ENCODE measurements around the gene DEPP1.
A peak's percentile ranks its signal among the peaks of the same experiment; 100 is the strongest.

The DEPP1 gene

DNA sequence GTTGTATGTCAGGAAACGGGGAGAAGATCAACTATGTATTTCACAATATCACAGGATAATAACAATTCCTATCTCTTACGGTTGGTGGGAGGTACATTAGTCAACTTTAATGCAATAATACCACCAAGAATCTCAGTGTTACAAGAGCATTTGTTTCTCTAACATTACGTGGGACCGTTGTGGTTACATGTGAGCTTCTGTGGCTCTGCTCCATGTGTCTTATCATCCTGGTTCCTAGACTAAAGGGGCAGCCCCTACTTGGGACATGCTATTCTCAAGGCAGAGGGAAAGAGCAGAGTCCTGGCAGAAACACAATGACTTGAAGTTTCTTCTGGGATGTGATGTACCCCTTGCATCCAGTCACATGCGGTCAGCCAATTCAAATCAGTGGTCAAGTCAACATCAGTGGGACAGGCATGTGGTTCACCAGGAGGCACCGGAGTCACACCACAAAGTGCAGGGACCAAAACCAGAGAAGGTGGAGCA is 19.6 kb upstream of the DEPP1 start:
- no peak for TF ChIP-seq TEAD4 (IDR thresholded peaks at IDR 0.05)

DNA sequence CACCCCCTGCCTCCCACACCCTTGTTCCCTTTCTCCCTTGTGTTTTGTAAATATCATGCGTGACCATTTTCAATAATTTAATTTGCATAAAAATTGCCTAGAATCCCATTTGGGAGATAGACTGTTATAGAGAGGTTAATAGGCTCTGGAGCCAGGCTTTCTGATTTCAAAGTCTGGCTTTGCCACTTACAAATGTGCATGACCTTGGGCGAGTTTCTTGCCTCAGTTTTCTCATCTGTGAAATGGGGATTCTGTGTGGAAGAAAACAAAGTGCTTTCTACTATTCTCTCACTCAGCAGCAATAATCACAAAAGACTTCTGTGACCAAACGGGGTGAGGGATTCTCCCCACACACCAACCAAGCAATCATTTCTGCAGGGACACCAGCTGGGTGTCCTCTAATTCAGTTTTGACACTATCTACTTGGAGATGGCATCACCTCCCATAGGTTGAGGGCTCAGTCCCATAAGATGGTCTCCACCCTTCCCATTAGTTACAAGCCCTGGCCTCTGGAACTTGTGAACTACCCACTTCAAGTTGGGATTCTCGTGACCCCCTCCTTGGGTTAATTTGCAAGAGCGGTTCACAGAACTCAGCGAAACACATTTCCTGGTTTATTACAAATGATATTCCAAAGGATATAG is 18.6 kb upstream of the DEPP1 start:
- no peak for TF ChIP-seq CREB1 (IDR thresholded peaks at IDR 0.05; ENCODE audit: low read depth)

GRCh38 chr10:44995914-44996669 is 17.5 kb upstream of the DEPP1 start:
- TF ChIP-seq, protein P1, sequence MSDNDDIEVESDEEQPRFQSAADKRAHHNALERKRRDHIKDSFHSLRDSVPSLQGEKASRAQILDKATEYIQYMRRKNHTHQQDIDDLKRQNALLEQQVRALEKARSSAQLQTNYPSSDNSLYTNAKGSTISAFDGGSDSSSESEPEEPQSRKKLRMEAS (IDR thresholded peaks at IDR 0.05): no peak

GRCh38 chr10:44995581-44995913 is 16.9 kb upstream of the DEPP1 start:
- no peak for TF ChIP-seq CEBPB (IDR thresholded peaks at IDR 0.05)
- TF ChIP-seq, protein P2, sequence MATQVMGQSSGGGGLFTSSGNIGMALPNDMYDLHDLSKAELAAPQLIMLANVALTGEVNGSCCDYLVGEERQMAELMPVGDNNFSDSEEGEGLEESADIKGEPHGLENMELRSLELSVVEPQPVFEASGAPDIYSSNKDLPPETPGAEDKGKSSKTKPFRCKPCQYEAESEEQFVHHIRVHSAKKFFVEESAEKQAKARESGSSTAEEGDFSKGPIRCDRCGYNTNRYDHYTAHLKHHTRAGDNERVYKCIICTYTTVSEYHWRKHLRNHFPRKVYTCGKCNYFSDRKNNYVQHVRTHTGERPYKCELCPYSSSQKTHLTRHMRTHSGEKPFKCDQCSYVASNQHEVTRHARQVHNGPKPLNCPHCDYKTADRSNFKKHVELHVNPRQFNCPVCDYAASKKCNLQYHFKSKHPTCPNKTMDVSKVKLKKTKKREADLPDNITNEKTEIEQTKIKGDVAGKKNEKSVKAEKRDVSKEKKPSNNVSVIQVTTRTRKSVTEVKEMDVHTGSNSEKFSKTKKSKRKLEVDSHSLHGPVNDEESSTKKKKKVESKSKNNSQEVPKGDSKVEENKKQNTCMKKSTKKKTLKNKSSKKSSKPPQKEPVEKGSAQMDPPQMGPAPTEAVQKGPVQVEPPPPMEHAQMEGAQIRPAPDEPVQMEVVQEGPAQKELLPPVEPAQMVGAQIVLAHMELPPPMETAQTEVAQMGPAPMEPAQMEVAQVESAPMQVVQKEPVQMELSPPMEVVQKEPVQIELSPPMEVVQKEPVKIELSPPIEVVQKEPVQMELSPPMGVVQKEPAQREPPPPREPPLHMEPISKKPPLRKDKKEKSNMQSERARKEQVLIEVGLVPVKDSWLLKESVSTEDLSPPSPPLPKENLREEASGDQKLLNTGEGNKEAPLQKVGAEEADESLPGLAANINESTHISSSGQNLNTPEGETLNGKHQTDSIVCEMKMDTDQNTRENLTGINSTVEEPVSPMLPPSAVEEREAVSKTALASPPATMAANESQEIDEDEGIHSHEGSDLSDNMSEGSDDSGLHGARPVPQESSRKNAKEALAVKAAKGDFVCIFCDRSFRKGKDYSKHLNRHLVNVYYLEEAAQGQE (IDR thresholded peaks at IDR 0.05; ENCODE audit: low read depth): no peak

GRCh38 chr10:44994752-44995530 is 16.3 kb upstream of the DEPP1 start:
- TF ChIP-seq, protein P1 (IDR thresholded peaks at IDR 0.05): no peak
- TF ChIP-seq, protein P2 (IDR thresholded peaks at IDR 0.05; ENCODE audit: low read depth): no peak
- TF ChIP-seq TAF1 (IDR thresholded peaks at IDR 0.05; ENCODE audit: low read depth) (no peak), CREB1 (IDR thresholded peaks at IDR 0.05; ENCODE audit: low read depth) (no peak), TEAD4 (IDR thresholded peaks at IDR 0.05) (no peak), CEBPB (IDR thresholded peaks at IDR 0.05) (no peak), TCF12 (IDR thresholded peaks at IDR 0.05; ENCODE audit: low read depth) (no peak), RAD21 (IDR thresholded peaks at IDR 0.05; ENCODE audit: low read depth) (no peak), EGR1 (IDR thresholded peaks at IDR 0.05) (no peak)

GRCh38 chr10:44993922-44994751 is 15.5 kb upstream of the DEPP1 start:
- TF ChIP-seq RAD21 (IDR thresholded peaks at IDR 0.05; ENCODE audit: low read depth) (0 out of 2 replicates have a peak, but pooled peaks have one; percentile 1), FOXM1 (IDR thresholded peaks at IDR 0.05; ENCODE audit: borderline replicate concordance, low read depth) (no peak)

DNA sequence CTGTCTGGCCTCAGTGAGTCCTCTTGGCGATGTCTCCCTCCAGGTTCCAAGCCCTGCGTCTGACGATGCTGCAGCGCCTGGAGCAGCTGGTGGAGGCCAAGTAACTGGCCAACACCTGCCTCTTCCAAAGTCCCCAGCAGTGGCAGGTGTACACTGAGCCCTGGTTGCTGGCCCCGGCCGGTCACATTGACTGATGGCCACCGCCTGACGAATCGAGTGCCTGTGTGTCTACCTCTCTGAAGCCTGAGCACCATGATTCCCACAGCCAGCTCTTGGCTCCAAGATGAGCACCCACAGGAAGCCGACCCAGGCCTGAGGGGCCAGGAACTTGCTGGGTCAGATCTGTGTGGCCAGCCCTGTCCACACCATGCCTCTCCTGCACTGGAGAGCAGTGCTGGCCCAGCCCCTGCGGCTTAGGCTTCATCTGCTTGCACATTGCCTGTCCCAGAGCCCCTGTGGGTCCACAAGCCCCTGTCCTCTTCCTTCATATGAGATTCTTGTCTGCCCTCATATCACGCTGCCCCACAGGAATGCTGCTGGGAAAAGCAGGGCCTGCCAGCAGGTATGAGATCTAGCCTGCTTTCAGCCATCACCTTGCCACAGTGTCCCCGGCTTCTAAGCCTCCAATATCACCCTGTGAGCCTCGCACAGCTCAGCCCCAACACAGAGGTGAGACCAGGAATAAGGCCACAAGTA is 14.8 kb upstream of the DEPP1 start:
- TF ChIP-seq EGR1 (IDR thresholded peaks at IDR 0.05): no peak
- TF ChIP-seq TCF12 (IDR thresholded peaks at IDR 0.05; ENCODE audit: low read depth): no peak
- TF ChIP-seq CEBPB (IDR thresholded peaks at IDR 0.05): no peak
- no peak for TF ChIP-seq FOXM1 (IDR thresholded peaks at IDR 0.05; ENCODE audit: borderline replicate concordance, low read depth)
- TF ChIP-seq ZBTB7A (IDR thresholded peaks at IDR 0.05; ENCODE audit: low read depth): no peak
- TF ChIP-seq, protein P2 (IDR thresholded peaks at IDR 0.05; ENCODE audit: low read depth): no peak
- TF ChIP-seq, protein P1 (IDR thresholded peaks at IDR 0.05): no peak
- TF ChIP-seq TAF1 (IDR thresholded peaks at IDR 0.05; ENCODE audit: low read depth): no peak
- TF ChIP-seq EP300 (IDR thresholded peaks at IDR 0.05; ENCODE audit: borderline replicate concordance): no peak
- no peak for TF ChIP-seq YY1 (IDR thresholded peaks at IDR 0.05; ENCODE audit: low read depth)
- no peak for TF ChIP-seq CREB1 (IDR thresholded peaks at IDR 0.05; ENCODE audit: low read depth)
- TF ChIP-seq TEAD4 (IDR thresholded peaks at IDR 0.05): no peak
- TF ChIP-seq, protein P3, sequence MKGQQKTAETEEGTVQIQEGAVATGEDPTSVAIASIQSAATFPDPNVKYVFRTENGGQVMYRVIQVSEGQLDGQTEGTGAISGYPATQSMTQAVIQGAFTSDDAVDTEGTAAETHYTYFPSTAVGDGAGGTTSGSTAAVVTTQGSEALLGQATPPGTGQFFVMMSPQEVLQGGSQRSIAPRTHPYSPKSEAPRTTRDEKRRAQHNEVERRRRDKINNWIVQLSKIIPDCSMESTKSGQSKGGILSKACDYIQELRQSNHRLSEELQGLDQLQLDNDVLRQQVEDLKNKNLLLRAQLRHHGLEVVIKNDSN (IDR thresholded peaks at IDR 0.05): no peak
- TF ChIP-seq NFIC (IDR thresholded peaks at IDR 0.05): no peak
- no peak for TF ChIP-seq RAD21 (IDR thresholded peaks at IDR 0.05; ENCODE audit: low read depth)
